HEK293T (cell line): Measurements from ENCODE around the gene LOXL3.

Experiments
- BHLHE40 ChIP-seq: fragments of 450-650 bp; IDR thresholded peaks from 2 replicates; pipeline ENCODE4 v1.6.1; 2016; ENCODE audit warnings: mild to moderate bottlenecking, moderate library complexity, borderline replicate concordance
- ELF4 ChIP-seq: fragments of 450-650 bp; IDR thresholded peaks from 2 replicates; pipeline ENCODE4 v1.6.1; 2017; ENCODE audit warnings: antibody characterized with exemption
- FOXK2 ChIP-seq: fragments of 450-650 bp; IDR thresholded peaks from 2 replicates; pipeline ENCODE4 v1.6.1; 2016; ENCODE audit warnings: mild to moderate bottlenecking
- FOXM1 ChIP-seq: fragments of 450-650 bp; IDR thresholded peaks from 2 replicates; pipeline ENCODE4 v1.6.1; 2017; ENCODE audit warnings: mild to moderate bottlenecking, borderline replicate concordance
- HDGF ChIP-seq: fragments of 450-650 bp; IDR thresholded peaks from 2 replicates; pipeline ENCODE4 v1.6.1; 2017; ENCODE audit warnings: antibody characterized with exemption, borderline replicate concordance
- L3MBTL2 ChIP-seq: fragments of 450-650 bp; conservative IDR thresholded peaks from 2 replicates; pipeline ENCODE4 v1.6.1; 2016; ENCODE audit warnings: mild to moderate bottlenecking
- LEF1 ChIP-seq: fragments of 450-650 bp; IDR thresholded peaks from 2 replicates; pipeline ENCODE4 v1.6.1; 2017; ENCODE audit warnings: mild to moderate bottlenecking, borderline replicate concordance
- SP1 ChIP-seq: fragments of 450-650 bp; IDR thresholded peaks from 2 replicates; pipeline ENCODE4 v1.6.1; 2017
- TARDBP ChIP-seq: fragments of 450-650 bp; IDR thresholded peaks from 2 replicates; pipeline ENCODE4 v1.6.1; 2016

- no peak for TF ChIP-seq FOXM1
- TF ChIP-seq FOXK2, result no peak
- no peak for TF ChIP-seq ELF4
- TF ChIP-seq SP1, result no peak
- peak; percentile 35; the same call in 1 of the 2 replicates for TF ChIP-seq L3MBTL2
- no peak for TF ChIP-seq TARDBP
- TF ChIP-seq BHLHE40, result no peak
- 0 out of 2 replicates have a peak, but pooled peaks have one; percentile 26 for TF ChIP-seq LEF1
- TF ChIP-seq HDGF, result no peak
Observed at GRCh38 chr2:74548285-74548899, 5.3 kb downstream of the LOXL3 start.
